T-helper 1 cell treated with Interleukin-12 subunit alpha and Interleukin-12 subunit beta and Interleukin-4 antibody, amounts not matched to agents 30 μg/mL and 1 μg/mL, for 36 hours (primary cell): ENCODE results near the gene DPH5.
A peak's percentile ranks its signal among the peaks of the same experiment; 100 is the strongest.
"Not testable (repeated sequence)": the region's sequence is repeated elsewhere in the genome, so short reads cannot be mapped to it uniquely, and the experiment has no call there.

Source experiments
- H3K27ac Mint-ChIP-seq: one replicate; pipeline ENCODE4 v1.8.0; 2021; ENCODE audit warnings: mild to moderate bottlenecking, mixed read lengths
- H3K27me3 Mint-ChIP-seq: one replicate; pipeline ENCODE4 v1.8.0; 2021; ENCODE audit warnings: low read depth, mixed read lengths
- H3K36me3 Mint-ChIP-seq: one replicate; pipeline ENCODE4 v1.8.0; 2021; ENCODE audit warnings: low read depth, mixed read lengths
- H3K4me1 Mint-ChIP-seq: one replicate; pipeline ENCODE4 v1.8.0; 2021; ENCODE audit warnings: low read depth, mixed read lengths
- H3K4me3 Mint-ChIP-seq: one replicate; pipeline ENCODE4 v1.8.0; 2021; ENCODE audit warnings: mild to moderate bottlenecking, moderate library complexity, mixed read lengths
- H3K9me3 Mint-ChIP-seq: one replicate; pipeline ENCODE4 v1.8.0; 2021; ENCODE audit warnings: mixed read lengths

DPH5 gene

GRCh38 chr1:100949515-100950158 is 75.9 kb downstream of the DPH5 start:
- H3K27ac Mint-ChIP-seq, result peak overlapping the region; percentile 87
- peaks cover 84% of the 10 kb centered on the region for H3K9me3 Mint-ChIP-seq
- peaks cover 42% of the 10 kb centered on the region for H3K4me1 Mint-ChIP-seq
- H3K4me3 Mint-ChIP-seq, result peak overlapping the region; percentile 63
- peaks cover 90% of the 10 kb centered on the region for H3K36me3 Mint-ChIP-seq
- H3K27me3 Mint-ChIP-seq, result not testable (repeated sequence)

GRCh38 chr1:100948721-100949405 is 76.7 kb downstream of the DPH5 start:
- Mint-ChIP-seq H3K4me3 (peak overlapping the region; percentile 63), H3K4me1 (peaks cover 42% of the 10 kb centered on the region), H3K9me3 (peaks cover 84% of the 10 kb centered on the region), H3K36me3 (peaks cover 89% of the 10 kb centered on the region), H3K27ac (peak overlapping the region; percentile 87)
- not testable (repeated sequence) for H3K27me3 Mint-ChIP-seq

- H3K4me3 Mint-ChIP-seq, H3K27ac Mint-ChIP-seq, H3K27me3 Mint-ChIP-seq: not testable (repeated sequence)
- Mint-ChIP-seq H3K36me3 (peaks cover 88% of the 10 kb centered on the region), H3K9me3 (peaks cover 76% of the 10 kb centered on the region), H3K4me1 (peaks cover 43% of the 10 kb centered on the region)
These were observed 77.8 kb downstream of the DPH5 start for GRCh38 chr1:100947816-100948215.

GRCh38 chr1:100946064-100946463 is 79.5 kb downstream of the DPH5 start:
- H3K4me3 Mint-ChIP-seq, H3K27me3 Mint-ChIP-seq, H3K27ac Mint-ChIP-seq: not testable (repeated sequence)
- Mint-ChIP-seq H3K36me3 (peaks cover 88% of the 10 kb centered on the region), H3K9me3 (peaks cover 62% of the 10 kb centered on the region), H3K4me1 (peaks cover 54% of the 10 kb centered on the region)

GRCh38 chr1:100943533-100943932 is 82.1 kb downstream of the DPH5 start:
- no peak overlapping the region for H3K27ac Mint-ChIP-seq
- peaks cover 82% of the 10 kb centered on the region for H3K36me3 Mint-ChIP-seq

GRCh38 chr1:100942304-100943046 is 83.1 kb downstream of the DPH5 start:
- H3K36me3 Mint-ChIP-seq, result peaks cover 81% of the 10 kb centered on the region
- peaks cover 3% of the 10 kb centered on the region for H3K27me3 Mint-ChIP-seq
- H3K4me3 Mint-ChIP-seq, result peak overlapping the region; percentile 62
- peak overlapping the region; percentile 96 for H3K27ac Mint-ChIP-seq
- H3K4me1 Mint-ChIP-seq, result peaks cover 39% of the 10 kb centered on the region
- H3K9me3 Mint-ChIP-seq, result peaks cover 36% of the 10 kb centered on the region

More at GRCh38 chr1:100943533-100943932, 82.1 kb downstream of the DPH5 start:
- peaks cover 3% of the 10 kb centered on the region for H3K27me3 Mint-ChIP-seq
- peaks cover 46% of the 10 kb centered on the region for H3K9me3 Mint-ChIP-seq
- H3K4me3 Mint-ChIP-seq, result no peak overlapping the region
- peaks cover 45% of the 10 kb centered on the region for H3K4me1 Mint-ChIP-seq

- Mint-ChIP-seq H3K27ac (peak overlapping the region; percentile 96), H3K4me3 (peak overlapping the region; percentile 62), H3K4me1 (peaks cover 34% of the 10 kb centered on the region), H3K36me3 (peaks cover 80% of the 10 kb centered on the region), H3K9me3 (peaks cover 28% of the 10 kb centered on the region), H3K27me3 (peaks cover 3% of the 10 kb centered on the region)
These were observed 83.9 kb downstream of the DPH5 start for GRCh38 chr1:100941580-100942216.

GRCh38 chr1:100941098-100941527 is 84.5 kb downstream of the DPH5 start:
- H3K9me3 Mint-ChIP-seq, result peaks cover 22% of the 10 kb centered on the region
- peaks cover 37% of the 10 kb centered on the region for H3K4me1 Mint-ChIP-seq
- peak overlapping the region; percentile 55 for H3K4me3 Mint-ChIP-seq
- peak overlapping the region; percentile 96 for H3K27ac Mint-ChIP-seq
- H3K36me3 Mint-ChIP-seq, result peaks cover 80% of the 10 kb centered on the region
- H3K27me3 Mint-ChIP-seq, result peaks cover 3% of the 10 kb centered on the region
